ENCODE measurements around the gene KCNK15.

The KCNK15 gene

GRCh38 chr20:44772636-44773035 lies 27.0 kb downstream of the KCNK15 start:
- TF ChIP-seq CTCF (IDR thresholded peaks at IDR 0.05; ENCODE audit: control insufficient read depth, insufficient read depth, low read depth, low read length, missing control alignments), result no peak
- DNase-seq (ENCODE audit: low read depth), result no peak

GRCh38 chr20:44773070-44773829 lies 27.6 kb downstream of the KCNK15 start:
- TF ChIP-seq CTCF (IDR thresholded peaks at IDR 0.05; ENCODE audit: control insufficient read depth, insufficient read depth, low read depth, low read length, missing control alignments), result no peak
- DNase-seq (ENCODE audit: low read depth), result no peak
- no peak overlapping the region for H3K4me3 ChIP-seq (ENCODE audit: control insufficient read depth, low read depth, low read length)

More at GRCh38 chr20:44772636-44773035, 27.0 kb downstream of the KCNK15 start:
- no peak overlapping the region for H3K4me3 ChIP-seq (ENCODE audit: control insufficient read depth, low read depth, low read length)

- no peak for DNase-seq (ENCODE audit: low read depth)
- H3K4me3 ChIP-seq (ENCODE audit: control insufficient read depth, low read depth, low read length), result no peak overlapping the region
- TF ChIP-seq CTCF (IDR thresholded peaks at IDR 0.05; ENCODE audit: control insufficient read depth, insufficient read depth, low read depth, low read length, missing control alignments), result no peak
Observed at GRCh38 chr20:44776980-44777379, 31.3 kb downstream of the KCNK15 start.

DNA sequence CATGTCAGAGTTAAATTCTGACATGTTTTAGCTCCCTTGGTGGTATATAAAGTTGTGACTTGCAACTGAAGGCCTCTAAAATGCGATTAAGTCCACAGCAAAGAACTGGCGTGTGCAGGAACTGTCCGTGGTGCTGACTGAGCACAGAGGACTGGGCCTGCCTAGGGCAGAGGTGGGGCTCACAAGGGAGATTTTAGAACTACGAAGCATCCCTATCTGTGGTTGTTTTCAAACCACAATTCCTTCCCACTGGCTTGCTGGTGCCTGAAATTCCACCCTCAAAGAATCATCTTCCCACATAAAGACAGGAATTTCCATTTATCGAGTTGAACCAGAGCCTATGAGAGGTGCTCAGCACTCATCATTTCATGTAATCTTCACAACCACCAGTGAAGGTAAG lies 34.6 kb downstream of the KCNK15 start:
- DNase-seq (ENCODE audit: low read depth), result no peak
- TF ChIP-seq CTCF (IDR thresholded peaks at IDR 0.05; ENCODE audit: control insufficient read depth, insufficient read depth, low read depth, low read length, missing control alignments), result no peak
- no peak overlapping the region for H3K4me3 ChIP-seq (ENCODE audit: control insufficient read depth, low read depth, low read length)

GRCh38 chr20:44781118-44781517 lies 35.5 kb downstream of the KCNK15 start:
- DNase-seq (ENCODE audit: low read depth), result no peak
- H3K4me3 ChIP-seq (ENCODE audit: control insufficient read depth, low read depth, low read length), result no peak overlapping the region
- TF ChIP-seq CTCF (IDR thresholded peaks at IDR 0.05; ENCODE audit: control insufficient read depth, insufficient read depth, low read depth, low read length, missing control alignments), result no peak

- no peak for DNase-seq (ENCODE audit: low read depth)
- H3K4me3 ChIP-seq (ENCODE audit: control insufficient read depth, low read depth, low read length), result no peak overlapping the region
- no peak for TF ChIP-seq CTCF (IDR thresholded peaks at IDR 0.05; ENCODE audit: control insufficient read depth, insufficient read depth, low read depth, low read length, missing control alignments)
Observed at GRCh38 chr20:44781791-44782190, 36.1 kb downstream of the KCNK15 start.
